ENCODE data around the gene CDH12.
"Not testable (repeated sequence)": the region's sequence is repeated elsewhere in the genome, so short reads cannot be mapped to it uniquely, and the experiment has no call there.

Gene CDH12

GRCh38 chr5:22411554-22412349, 441.4 kb downstream of the CDH12 start:
- no peak for DNase-seq

- no peak for DNase-seq
Observed at GRCh38 chr5:22391956-22392355, 461.2 kb downstream of the CDH12 start.

- DNase-seq: no peak
Observed at GRCh38 chr5:22390888-22391287, 462.3 kb downstream of the CDH12 start.

- DNase-seq: no peak
Observed at GRCh38 chr5:22372826-22373660, 480.1 kb downstream of the CDH12 start.

GRCh38 chr5:22372376-22372775, 480.8 kb downstream of the CDH12 start:
- DNase-seq: no peak

- DNase-seq: no peak
Observed at GRCh38 chr5:22354956-22355355, 498.2 kb downstream of the CDH12 start.

- no peak for DNase-seq
Observed at GRCh38 chr5:22352493-22352892, 500.7 kb downstream of the CDH12 start.

- DNase-seq: no peak
Observed at GRCh38 chr5:22351178-22351577, 502.0 kb downstream of the CDH12 start.

- no peak for DNase-seq
Observed at GRCh38 chr5:22348027-22348426, 505.1 kb downstream of the CDH12 start.

GRCh38 chr5:22344000-22344399, 509.1 kb downstream of the CDH12 start:
- DNase-seq: no peak

- no peak for DNase-seq
Observed at GRCh38 chr5:22341406-22341805, 511.7 kb downstream of the CDH12 start.

GRCh38 chr5:22332949-22333348, 520.2 kb downstream of the CDH12 start:
- DNase-seq: not testable (repeated sequence)

GRCh38 chr5:22329683-22330082, 523.5 kb downstream of the CDH12 start:
- DNase-seq: no peak

- no peak for DNase-seq
Observed at GRCh38 chr5:22319798-22320197, 533.3 kb downstream of the CDH12 start.

GRCh38 chr5:22316294-22316693, 536.9 kb downstream of the CDH12 start:
- DNase-seq: no peak

GRCh38 chr5:22315052-22315451, 538.1 kb downstream of the CDH12 start:
- not testable (repeated sequence) for DNase-seq

- no peak for DNase-seq
Observed at GRCh38 chr5:22314548-22314947, 538.6 kb downstream of the CDH12 start.

GRCh38 chr5:22306011-22306410, 547.1 kb downstream of the CDH12 start:
- DNase-seq: no peak

GRCh38 chr5:22295832-22296231, 557.3 kb downstream of the CDH12 start:
- DNase-seq: no peak

GRCh38 chr5:22293147-22293546, 560.0 kb downstream of the CDH12 start:
- DNase-seq: no peak

- DNase-seq: no peak
Observed at GRCh38 chr5:22278164-22278563, 575.0 kb downstream of the CDH12 start.

- no peak for DNase-seq
Observed at GRCh38 chr5:22277006-22277405, 576.1 kb downstream of the CDH12 start.

- DNase-seq: not testable (repeated sequence)
Observed at GRCh38 chr5:22265855-22266254, 587.3 kb downstream of the CDH12 start.

- no peak for DNase-seq
Observed at GRCh38 chr5:22258139-22258538, 595.0 kb downstream of the CDH12 start.

All from hematopoietic multipotent progenitor cell treated with erythropoietin and hydrocortisone succinate and interleukin-3 and kit ligand, for 6 days (in vitro differentiated cells).